PC-3 (cell line): Measurements from ENCODE around the gene IRGQ. TPM values are rescaled to one million over a fixed set of nuclear protein-coding genes. Genes with fewer than 3 reads are reported as not detected.
A peak's percentile ranks its signal among the peaks of the same experiment; 100 is the strongest.

Experiments
- ATAC-seq: fragments of 200-7000 bp; cut with Tn5 transposase; 2 replicates; pipeline ENCODE4 v1.9.1; 2020; ENCODE audit warnings: mild to moderate bottlenecking, moderate library complexity
- BruUV-seq: library from RNA; stranded (reverse); fragments of 400-500 nt; replicated peaks from 2 replicates; lab custom pipeline; 2021; lab: Mats Ljungman, UMichigan
- CTCF ChIA-PET: fragments of 300-600 bp; sonication (Branson Sonifier 250); formaldehyde crosslinking; loops from one replicate; lab custom pipeline; 2022; ENCODE audit warnings: antibody characterized with exemption; lab: Charles Lee
- POLR2A ChIA-PET: fragments of 300-600 bp; sonication (Branson Sonifier 250); formaldehyde crosslinking; loops from one replicate; lab custom pipeline; 2022; ENCODE audit warnings: antibody characterized with exemption; ENCODE audit not compliant: unreplicated experiment; lab: Charles Lee
- DNase-seq: peaks from one replicate; pipeline ENCODE4 v3.0.0-alpha.2; 2015
- H2AFZ ChIP-seq: fragments of 300-600 bp; sonication (generic); 2 replicates; pipeline ENCODE4 v1.6.0; 2016; ENCODE audit warnings: antibody characterized with exemption, low read length
- H3F3A ChIP-seq: fragments of 300-600 bp; sonication (generic); one replicate; pipeline ENCODE4 v1.6.0; 2017; ENCODE audit warnings: antibody characterized with exemption, low read length, control low read depth, mild to moderate bottlenecking; ENCODE audit not compliant: unreplicated experiment
- H3K27ac ChIP-seq: fragments of 300-600 bp; sonication (generic); 2 replicates; pipeline ENCODE4 v1.5.1; 2016; ENCODE audit warnings: mild to moderate bottlenecking, low read length
- H3K27me3 ChIP-seq: fragments of 300-600 bp; sonication (generic); 2 replicates; pipeline ENCODE4 v1.6.1; 2016; ENCODE audit warnings: low read length, mixed read lengths
- H3K36me3 ChIP-seq: fragments of 300-600 bp; sonication (generic); 2 replicates; pipeline ENCODE4 v1.6.1; 2016; ENCODE audit warnings: low read depth, mixed run types, low read length, mixed read lengths
- H3K4me1 ChIP-seq: fragments of 300-600 bp; sonication (generic); 2 replicates; pipeline ENCODE4 v1.5.1; 2016; ENCODE audit warnings: low read length; ENCODE audit not compliant: insufficient read depth
- H3K4me2 ChIP-seq: fragments of 300-600 bp; sonication (generic); 2 replicates; pipeline ENCODE4 v1.6.0; 2016; ENCODE audit warnings: low read length
- H3K4me3 ChIP-seq: fragments of 300-600 bp; sonication (generic); 2 replicates; pipeline ENCODE4 v1.5.1; 2016; ENCODE audit warnings: mild to moderate bottlenecking, low read length, mixed read lengths
- H3K79me2 ChIP-seq: fragments of 300-600 bp; sonication (generic); 2 replicates; pipeline ENCODE4 v1.6.1; 2017; ENCODE audit warnings: low read length, mixed read lengths
- H3K9ac ChIP-seq: fragments of 300-600 bp; sonication (generic); 2 replicates; pipeline ENCODE4 v1.6.0; 2016; ENCODE audit warnings: mild to moderate bottlenecking, low read length
- H3K9me2 ChIP-seq: fragments of 300-600 bp; sonication (generic); replicated peaks from 2 replicates; pipeline ENCODE4 v1.6.1; 2016; ENCODE audit warnings: mixed run types, low read length, mixed read lengths
- H3K9me3 ChIP-seq: fragments of 300-600 bp; sonication (generic); 2 replicates; pipeline ENCODE4 v1.6.1; 2016; ENCODE audit warnings: low read length, mixed read lengths
- H4K20me1 ChIP-seq: fragments of 300-600 bp; sonication (generic); 2 replicates; pipeline ENCODE4 v1.6.1; 2016; ENCODE audit warnings: low read length, mixed read lengths
- CTCF ChIP-seq: fragments of 300-600 bp; sonication (generic); conservative IDR thresholded peaks from 2 replicates; pipeline ENCODE4 v1.5.1; 2017; ENCODE audit warnings: antibody characterized with exemption, low read depth, mild to moderate bottlenecking, low read length
- EZH2 ChIP-seq: fragments of 300-600 bp; sonication (generic); IDR thresholded peaks from one replicate; pipeline ENCODE4 v1.6.1; 2017; ENCODE audit warnings: antibody characterized with exemption, mild to moderate bottlenecking, low read length; ENCODE audit not compliant: unreplicated experiment
- EZH2phosphoT487 ChIP-seq: fragments of 300-600 bp; sonication (generic); IDR thresholded peaks from 2 replicates; pipeline ENCODE4 v1.6.1; 2018; ENCODE audit warnings: mild to moderate bottlenecking, antibody characterized with exemption, low read length, borderline replicate concordance
- intact Hi-C: fragments of 100-400 bp; cut with micrococcal nuclease; formaldehyde crosslinking; loops from 2 replicates; pipeline ENCODE4 v1.9.0; 2023
- total RNA-seq: library from RNA; depleted of rRNA; stranded (reverse); fragments of >200 nt; gene quantifications from 2 replicates; pipeline ENCODE4 v1.2.3, GENCODE V29; 2014

IRGQ gene
- total RNA-seq, 1 experiment from 2014 or later = 12.5 TPM

- Histone ChIP-seq H3K4me3 (no peak overlapping the region), H2AFZ (no peak overlapping the region), H3K27me3 (no peaks in the 10 kb centered on the region), H4K20me1 (no peaks in the 10 kb centered on the region), H3K27ac (no peak overlapping the region), H3K4me1 (peaks cover 11% of the 10 kb centered on the region), H3K36me3 (no peaks in the 10 kb centered on the region; the same call in 1 of the 2 replicates), H3F3A (no peaks in the 10 kb centered on the region), H3K9ac (no peak overlapping the region), H3K4me2 (no peak overlapping the region), H3K9me2 (no peaks in the 10 kb centered on the region), H3K9me3 (no peaks in the 10 kb centered on the region), H3K79me2 (no peaks in the 10 kb centered on the region)
- TF ChIP-seq EZH2phosphoT487 = no peak
- TF ChIP-seq CTCF = peak; percentile 32; the same call in 1 of the 2 replicates
- BruUV-seq = no TSS peak
- POLR2A ChIA-PET = no interaction called here
- ATAC-seq (no peak), DNase-seq (no peak)
- CTCF ChIA-PET = no interaction called here
- intact Hi-C loops = no loop called here
Observed at GRCh38 chr19:43560687-43561086, 35.2 kb downstream of the IRGQ start.

- Histone ChIP-seq H4K20me1 (no peaks in the 10 kb centered on the region), H3K79me2 (no peaks in the 10 kb centered on the region), H3K9ac (no peak overlapping the region), H3K4me3 (no peak overlapping the region), H3K36me3 (no peaks in the 10 kb centered on the region), H3K9me2 (no peaks in the 10 kb centered on the region), H3K27ac (no peak overlapping the region), H3K4me1 (no peaks in the 10 kb centered on the region), H3F3A (no peaks in the 10 kb centered on the region), H3K9me3 (no peaks in the 10 kb centered on the region), H3K4me2 (no peak overlapping the region), H2AFZ (no peak overlapping the region), H3K27me3 (no peaks in the 10 kb centered on the region)
- POLR2A ChIA-PET = no interaction called here
- ATAC-seq = peak; percentile 45; the same call in 1 of the 2 replicates
- TF ChIP-seq CTCF = peak; percentile 71
- TF ChIP-seq EZH2phosphoT487 = no peak
- intact Hi-C loops = no loop called here
- BruUV-seq = no TSS peak
- CTCF ChIA-PET = interaction anchor here (0.6 to 1.1 kb wide), 6 partner anchors 22 to 111 kb away, joined by 3 to 8 read pairs (median 5); partner anchors contain the start of gene ZNF575
- DNase-seq = peak; percentile 56
Observed at GRCh38 chr19:43555185-43555770, 40.7 kb downstream of the IRGQ start.

- H3K4me1 ChIP-seq = no peaks in the 10 kb centered on the region
- ChIA-PET POLR2A (no interaction called here), CTCF (interaction anchor here (0.6 to 1.1 kb wide), 4 partner anchors 21 to 112 kb away, joined by 3 to 8 read pairs (median 8); partner anchors contain the start of gene ZNF575)
- BruUV-seq = no TSS peak
- H3K27me3 ChIP-seq = no peaks in the 10 kb centered on the region
- intact Hi-C loops = no loop called here
- TF ChIP-seq EZH2phosphoT487 (no peak), EZH2 (no peak), CTCF (no peak)
- no peak overlapping the region for H3K4me2 ChIP-seq
- H3K36me3 ChIP-seq = no peaks in the 10 kb centered on the region
- DNase-seq (no peak), ATAC-seq (no peak)
- no peak overlapping the region for H3K4me3 ChIP-seq
- H3K9me3 ChIP-seq = no peaks in the 10 kb centered on the region
- no peaks in the 10 kb centered on the region for H4K20me1 ChIP-seq
- no peaks in the 10 kb centered on the region for H3F3A ChIP-seq
- H3K79me2 ChIP-seq = no peaks in the 10 kb centered on the region
- no peak overlapping the region for H3K9ac ChIP-seq
- H3K27ac ChIP-seq = no peak overlapping the region
- H3K9me2 ChIP-seq = no peaks in the 10 kb centered on the region
- H2AFZ ChIP-seq = no peak overlapping the region
Observed at GRCh38 chr19:43554317-43554895, 41.5 kb downstream of the IRGQ start.
